Esophagus squamous epithelium (tissue), 4 donors: Measurements from ENCODE around the gene NLGN1.

ENCODE experiments used
- CTCF ChIP-seq, 6 experiments: fragments of 450-650 bp in 4 of 6; fragments of 200-600 bp in 2 of 6; sonication (generic) in 2 of 6; IDR thresholded peaks; one replicate each; pipeline ENCODE4 v1.5.1; 2016 to 2019; ENCODE audit warnings: antibody characterized with exemption in 6 of 6, mild to moderate bottlenecking in 4 of 6, moderate library complexity in 4 of 6
- POLR2A ChIP-seq, 4 donors: fragments of 450-650 bp; IDR thresholded peaks; one replicate each; pipeline ENCODE4 v1.6.1; 2017; ENCODE audit warnings: antibody characterized with exemption in 4 of 4, mild to moderate bottlenecking in 4 of 4, moderate library complexity in 3 of 4

- TF ChIP-seq CTCF (IDR thresholded peaks at IDR 0.05) (no peak), POLR2A (IDR thresholded peaks at IDR 0.05) (no peak)
Observed at GRCh38 chr3:174061731-174062130, 664.2 kb downstream of the NLGN1 start.
